Measurements from ENCODE around the gene ITGB3. TPM values are rescaled to one million over a fixed set of nuclear protein-coding genes. Genes with fewer than 3 reads are reported as not detected.

The ITGB3 gene
- total RNA-seq, 4 donors from 2014 or later: 17.5 to 26.7 (median 22.1) TPM

- Histone ChIP-seq H3K4me1 (peaks cover 0 to 52% (median 21%) of the 10 kb centered on the region in 4 donors), H3K36me3 (peaks cover 0 to 33% (median 0%) of the 10 kb centered on the region in 3 donors), H3K27me3 (no peaks in the 10 kb centered on the region), H3K27ac (peak overlapping the region in 3 of 4 donors; percentile 36 to 81 (median 80)), H3K9me3 (no peaks in the 10 kb centered on the region), H3K4me3 (no peak overlapping the region)
- DNase-seq (ENCODE audit: low spot score in 2 of 2): peak in 1 of 2 donors; percentile 54
- TF ChIP-seq EP300 (IDR thresholded peaks at IDR 0.05) (peak in 1 of 2 donors; percentile 38), POLR2A (IDR thresholded peaks at IDR 0.05) (no peak)
- TF ChIP-seq, protein P1, sequence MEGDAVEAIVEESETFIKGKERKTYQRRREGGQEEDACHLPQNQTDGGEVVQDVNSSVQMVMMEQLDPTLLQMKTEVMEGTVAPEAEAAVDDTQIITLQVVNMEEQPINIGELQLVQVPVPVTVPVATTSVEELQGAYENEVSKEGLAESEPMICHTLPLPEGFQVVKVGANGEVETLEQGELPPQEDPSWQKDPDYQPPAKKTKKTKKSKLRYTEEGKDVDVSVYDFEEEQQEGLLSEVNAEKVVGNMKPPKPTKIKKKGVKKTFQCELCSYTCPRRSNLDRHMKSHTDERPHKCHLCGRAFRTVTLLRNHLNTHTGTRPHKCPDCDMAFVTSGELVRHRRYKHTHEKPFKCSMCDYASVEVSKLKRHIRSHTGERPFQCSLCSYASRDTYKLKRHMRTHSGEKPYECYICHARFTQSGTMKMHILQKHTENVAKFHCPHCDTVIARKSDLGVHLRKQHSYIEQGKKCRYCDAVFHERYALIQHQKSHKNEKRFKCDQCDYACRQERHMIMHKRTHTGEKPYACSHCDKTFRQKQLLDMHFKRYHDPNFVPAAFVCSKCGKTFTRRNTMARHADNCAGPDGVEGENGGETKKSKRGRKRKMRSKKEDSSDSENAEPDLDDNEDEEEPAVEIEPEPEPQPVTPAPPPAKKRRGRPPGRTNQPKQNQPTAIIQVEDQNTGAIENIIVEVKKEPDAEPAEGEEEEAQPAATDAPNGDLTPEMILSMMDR (IDR thresholded peaks at IDR 0.05): no peak
- WGBS, 2 donors: 36 to 45% methylated on average over 11 to 14 of the region's 14 CpGs
Measured at GRCh38 chr17:47295037-47295873, 41.6 kb downstream of the ITGB3 start.

DNA sequence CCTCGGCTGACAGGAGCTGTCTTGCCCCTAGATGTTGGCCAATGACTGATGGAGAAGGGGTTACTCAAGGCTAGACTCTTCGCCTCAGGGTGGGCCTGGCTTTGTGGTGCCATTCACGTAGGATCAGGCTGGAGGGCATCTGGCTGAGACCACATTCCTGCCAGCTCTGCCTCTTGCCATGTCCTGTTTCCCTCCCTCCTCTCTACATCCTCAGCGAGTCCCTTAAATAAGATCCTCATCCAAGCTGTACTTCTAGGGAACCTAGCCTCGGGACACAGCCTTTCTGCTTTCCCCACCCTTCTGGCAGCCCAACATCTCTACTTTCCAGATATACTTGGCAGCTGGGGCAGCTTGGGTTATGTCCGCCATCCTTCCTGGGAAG is 42.2 kb downstream of the ITGB3 start:
- Histone ChIP-seq H3K4me1 (peaks cover 0 to 52% (median 21%) of the 10 kb centered on the region in 4 donors), H3K9me3 (no peaks in the 10 kb centered on the region), H3K4me3 (no peak overlapping the region), H3K27me3 (no peaks in the 10 kb centered on the region), H3K27ac (peak overlapping the region in 3 of 4 donors; percentile 36 to 81 (median 80)), H3K36me3 (peaks cover 0 to 33% (median 0%) of the 10 kb centered on the region in 3 donors)
- TF ChIP-seq, protein P1 (IDR thresholded peaks at IDR 0.05): no peak
- no peak for TF ChIP-seq POLR2A (IDR thresholded peaks at IDR 0.05)
- no peak for TF ChIP-seq EP300 (IDR thresholded peaks at IDR 0.05)
- no peak for DNase-seq (ENCODE audit: low spot score in 2 of 2)
- WGBS, 2 donors: 52 to 58% methylated on average over 6 of the region's 6 CpGs

GRCh38 chr17:47297661-47298400 is 44.2 kb downstream of the ITGB3 start:
- TF ChIP-seq POLR2A (IDR thresholded peaks at IDR 0.05): no peak
- TF ChIP-seq, protein P1 (IDR thresholded peaks at IDR 0.05): no peak
- no peak for TF ChIP-seq EP300 (IDR thresholded peaks at IDR 0.05)
- no peak for DNase-seq (ENCODE audit: low spot score in 2 of 2)
- WGBS, 2 donors: 81 to 92% methylated on average over 4 of the region's 4 CpGs
- peaks cover 0 to 41% (median 0%) of the 10 kb centered on the region in 3 donors for H3K36me3 ChIP-seq
- peaks cover 0 to 12% (median 0%) of the 10 kb centered on the region in 4 donors for H3K9me3 ChIP-seq
- H3K4me1 ChIP-seq: peaks cover 0 to 52% (median 21%) of the 10 kb centered on the region in 4 donors
- H3K4me3 ChIP-seq: no peak overlapping the region
- no peaks in the 10 kb centered on the region for H3K27me3 ChIP-seq
- H3K27ac ChIP-seq: no peak overlapping the region

DNA sequence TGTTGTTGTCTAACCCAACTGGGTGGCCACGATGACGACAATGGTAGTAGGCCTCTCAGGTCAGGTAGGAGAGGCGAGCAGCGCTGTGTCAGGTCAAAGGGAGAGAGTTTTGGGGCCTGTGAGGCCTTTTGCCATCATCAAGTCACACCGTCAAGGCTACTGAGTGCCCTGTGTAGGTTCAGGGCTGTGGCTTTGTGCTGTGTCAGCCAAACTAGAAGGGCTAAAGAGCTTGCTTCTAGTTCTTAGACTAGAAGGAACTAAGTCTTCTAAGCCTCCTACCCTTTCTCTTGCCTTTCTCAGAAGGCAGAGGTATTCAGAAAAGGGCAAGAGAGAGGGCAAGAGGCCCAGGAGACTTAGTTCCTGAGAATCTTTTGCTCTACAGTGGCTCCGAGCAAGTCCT is 45.1 kb downstream of the ITGB3 start:
- 95 to 98% methylated on average over 6 of the region's 6 CpGs for WGBS, 2 donors
- H3K4me3 ChIP-seq: no peak overlapping the region
- H3K9me3 ChIP-seq: peaks cover 0 to 12% (median 0%) of the 10 kb centered on the region in 4 donors
- no peaks in the 10 kb centered on the region for H3K27me3 ChIP-seq
- H3K27ac ChIP-seq: no peak overlapping the region
- no peak for DNase-seq (ENCODE audit: low spot score in 2 of 2)
- TF ChIP-seq EP300 (IDR thresholded peaks at IDR 0.05) (no peak), POLR2A (IDR thresholded peaks at IDR 0.05) (no peak)
- TF ChIP-seq, protein P1 (IDR thresholded peaks at IDR 0.05): no peak
- H3K36me3 ChIP-seq: peaks cover 0 to 49% (median 0%) of the 10 kb centered on the region in 3 donors
- peaks cover 0 to 44% (median 21%) of the 10 kb centered on the region in 4 donors for H3K4me1 ChIP-seq
